ENCODE results near the gene MYL3. TPM values are rescaled to one million over a fixed set of nuclear protein-coding genes. Genes with fewer than 3 reads are reported as not detected.

The MYL3 gene
- polyA plus RNA-seq, 1 experiment: 1.0 TPM

DNA sequence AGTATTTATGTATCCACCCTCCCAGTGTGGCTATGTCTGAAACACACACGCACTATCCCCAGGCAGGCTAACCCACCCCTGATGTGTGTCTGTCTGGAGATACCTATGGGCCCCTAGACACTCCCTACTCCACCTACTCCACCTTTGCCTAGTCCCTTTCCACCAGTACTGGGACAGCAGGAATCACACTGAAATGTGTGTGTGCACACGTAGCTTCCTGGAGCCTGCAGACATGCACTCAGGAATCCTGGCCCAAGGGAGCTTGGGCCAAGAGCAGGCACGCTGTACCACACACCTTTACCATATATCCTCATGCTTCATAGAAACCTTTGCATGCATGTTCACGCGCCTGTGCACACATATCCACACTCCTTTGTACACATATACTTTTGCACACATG, 7.4 kb upstream of the MYL3 start:
- Histone ChIP-seq H3K27me3 (ENCODE audit: control insufficient read depth, insufficient read depth, low read length) (peaks cover 12% of the 10 kb centered on the region), H3K36me3 (ENCODE audit: control insufficient read depth, insufficient read depth, low read length) (no peaks in the 10 kb centered on the region), H3K4me3 (ENCODE audit: low read depth, low read length) (no peak overlapping the region)
- DNase-seq (ENCODE audit: low read depth): no peak
- TF ChIP-seq, protein P1, sequence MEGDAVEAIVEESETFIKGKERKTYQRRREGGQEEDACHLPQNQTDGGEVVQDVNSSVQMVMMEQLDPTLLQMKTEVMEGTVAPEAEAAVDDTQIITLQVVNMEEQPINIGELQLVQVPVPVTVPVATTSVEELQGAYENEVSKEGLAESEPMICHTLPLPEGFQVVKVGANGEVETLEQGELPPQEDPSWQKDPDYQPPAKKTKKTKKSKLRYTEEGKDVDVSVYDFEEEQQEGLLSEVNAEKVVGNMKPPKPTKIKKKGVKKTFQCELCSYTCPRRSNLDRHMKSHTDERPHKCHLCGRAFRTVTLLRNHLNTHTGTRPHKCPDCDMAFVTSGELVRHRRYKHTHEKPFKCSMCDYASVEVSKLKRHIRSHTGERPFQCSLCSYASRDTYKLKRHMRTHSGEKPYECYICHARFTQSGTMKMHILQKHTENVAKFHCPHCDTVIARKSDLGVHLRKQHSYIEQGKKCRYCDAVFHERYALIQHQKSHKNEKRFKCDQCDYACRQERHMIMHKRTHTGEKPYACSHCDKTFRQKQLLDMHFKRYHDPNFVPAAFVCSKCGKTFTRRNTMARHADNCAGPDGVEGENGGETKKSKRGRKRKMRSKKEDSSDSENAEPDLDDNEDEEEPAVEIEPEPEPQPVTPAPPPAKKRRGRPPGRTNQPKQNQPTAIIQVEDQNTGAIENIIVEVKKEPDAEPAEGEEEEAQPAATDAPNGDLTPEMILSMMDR (IDR thresholded peaks at IDR 0.05; ENCODE audit: insufficient read depth, low read depth, low read length): no peak
- CTCF ChIA-PET: interaction anchor here (1.1 to 2.7 kb wide), 3 partner anchors 25 to 397 kb away, joined by 3 to 17 read pairs (median 3); no protein-coding TSS in a partner anchor
- POLR2A ChIA-PET: no interaction called here

DNA sequence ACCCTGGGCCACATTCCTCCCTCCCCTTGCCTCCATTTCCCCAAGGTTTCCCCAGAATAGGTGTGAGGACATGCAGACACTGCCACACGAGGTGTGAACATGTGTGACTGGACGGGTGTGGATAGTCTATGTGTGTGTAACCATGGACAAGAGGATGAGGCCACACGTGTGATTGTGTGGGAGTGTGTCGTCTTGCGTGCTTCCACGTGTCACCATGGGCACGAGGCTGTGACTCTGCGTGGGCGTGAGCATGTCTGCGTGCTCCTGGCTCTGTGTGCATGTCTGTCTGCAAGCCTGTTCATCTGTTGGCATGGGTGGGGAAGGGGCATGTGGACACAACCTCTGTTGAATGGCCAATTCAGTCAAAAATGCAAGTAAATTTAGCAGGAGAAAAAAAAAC, 6.2 kb upstream of the MYL3 start:
- Histone ChIP-seq H3K36me3 (ENCODE audit: control insufficient read depth, insufficient read depth, low read length) (no peaks in the 10 kb centered on the region), H3K4me3 (ENCODE audit: low read depth, low read length) (no peak overlapping the region), H3K27me3 (ENCODE audit: control insufficient read depth, insufficient read depth, low read length) (peaks cover 7% of the 10 kb centered on the region)
- CTCF ChIA-PET: interaction anchor here (0.8 to 4.4 kb wide), 4 partner anchors 9 to 164 kb away, joined by 3 to 47 read pairs (median 3); partner anchors contain the start of gene PTH1R
- TF ChIP-seq, protein P1 (IDR thresholded peaks at IDR 0.05; ENCODE audit: insufficient read depth, low read depth, low read length): no peak
- POLR2A ChIA-PET: no interaction called here
- DNase-seq (ENCODE audit: low read depth): no peak

DNA sequence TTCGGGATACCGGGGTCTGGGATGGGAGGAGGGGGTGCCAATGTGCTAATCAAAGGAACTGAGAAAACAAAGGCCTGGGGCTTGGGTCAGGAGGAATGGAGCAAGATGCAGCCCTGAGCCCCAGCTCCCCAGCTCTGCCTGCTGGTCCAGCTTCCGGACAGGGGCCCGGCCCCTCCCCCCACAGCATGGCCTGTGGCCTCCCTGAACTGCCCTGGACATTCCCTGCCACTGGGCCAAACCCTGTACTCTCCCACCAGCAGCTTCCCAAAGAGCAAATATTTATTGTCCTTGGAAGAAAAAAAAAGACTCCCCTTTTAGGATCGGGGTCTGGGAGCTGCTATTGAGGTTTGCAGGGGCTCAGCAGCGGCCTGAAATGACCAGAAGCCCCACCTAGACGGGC, 5.7 kb upstream of the MYL3 start:
- peaks cover 7% of the 10 kb centered on the region for H3K27me3 ChIP-seq (ENCODE audit: control insufficient read depth, insufficient read depth, low read length)
- ChIA-PET POLR2A (no interaction called here), CTCF (interaction anchor here (0.8 to 4.4 kb wide), 9 partner anchors 9 to 164 kb away, joined by 3 to 70 read pairs (median 21); partner anchors contain the start of gene PTH1R)

DNA sequence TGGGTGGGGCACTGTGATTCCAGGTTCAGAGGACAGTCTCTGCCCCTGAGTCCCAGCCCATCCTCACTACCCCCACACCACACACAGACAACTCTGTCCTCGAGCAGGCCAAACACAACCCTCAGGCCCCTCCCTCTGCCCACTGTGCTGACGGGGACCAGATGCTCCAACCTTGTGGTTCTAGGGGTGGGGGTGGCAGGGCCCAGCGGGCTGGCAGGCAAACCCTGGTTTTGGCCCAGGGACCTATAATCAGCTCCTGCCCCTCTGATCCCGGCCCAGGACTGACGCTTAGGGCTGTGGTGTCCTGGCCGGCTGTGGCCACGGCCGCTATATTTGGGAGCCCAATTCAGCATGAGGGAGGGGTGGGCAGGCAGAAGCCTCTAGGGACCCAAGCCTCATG, 5.0 kb upstream of the MYL3 start:
- POLR2A ChIA-PET: no interaction called here
- DNase-seq (ENCODE audit: low read depth): no peak
- CTCF ChIA-PET: interaction anchor here (0.9 to 4.4 kb wide), 12 partner anchors 9 to 162 kb away, joined by 3 to 70 read pairs (median 20); partner anchors contain the start of gene PTH1R
- Histone ChIP-seq H3K36me3 (ENCODE audit: control insufficient read depth, insufficient read depth, low read length) (no peaks in the 10 kb centered on the region), H3K27me3 (ENCODE audit: control insufficient read depth, insufficient read depth, low read length) (peaks cover 7% of the 10 kb centered on the region), H3K4me3 (ENCODE audit: low read depth, low read length) (no peak overlapping the region)
- TF ChIP-seq, protein P1 (IDR thresholded peaks at IDR 0.05; ENCODE audit: insufficient read depth, low read depth, low read length): no peak

More for the DNA sequence above, 5.7 kb upstream of the MYL3 start:
- DNase-seq (ENCODE audit: low read depth): no peak
- H3K4me3 ChIP-seq (ENCODE audit: low read depth, low read length): no peak overlapping the region
- no peaks in the 10 kb centered on the region for H3K36me3 ChIP-seq (ENCODE audit: control insufficient read depth, insufficient read depth, low read length)
- TF ChIP-seq, protein P1 (IDR thresholded peaks at IDR 0.05; ENCODE audit: insufficient read depth, low read depth, low read length): no peak

DNA sequence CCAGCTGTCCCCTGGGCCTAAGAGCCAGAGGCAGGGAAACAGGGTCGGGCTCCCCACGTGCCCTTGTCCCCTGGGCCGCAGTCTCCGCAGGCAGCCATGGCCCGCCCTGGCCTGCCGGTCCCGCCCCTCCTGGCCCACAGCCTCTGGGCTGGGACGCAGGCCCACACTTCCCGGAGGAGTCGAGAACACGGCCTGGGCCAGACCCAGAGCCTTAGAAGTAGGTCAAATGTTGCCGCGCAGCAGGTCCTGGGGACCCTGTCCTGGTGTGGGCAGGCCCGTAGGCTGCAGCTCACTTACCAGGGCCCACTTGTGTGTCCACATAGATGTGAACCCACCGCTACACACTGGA, 4.3 kb upstream of the MYL3 start:
- H3K4me3 ChIP-seq (ENCODE audit: low read depth, low read length): no peak overlapping the region
- POLR2A ChIA-PET: no interaction called here
- peaks cover 7% of the 10 kb centered on the region for H3K27me3 ChIP-seq (ENCODE audit: control insufficient read depth, insufficient read depth, low read length)
- DNase-seq (ENCODE audit: low read depth): no peak
- TF ChIP-seq, protein P1 (IDR thresholded peaks at IDR 0.05; ENCODE audit: insufficient read depth, low read depth, low read length): no peak
- no peaks in the 10 kb centered on the region for H3K36me3 ChIP-seq (ENCODE audit: control insufficient read depth, insufficient read depth, low read length)
- CTCF ChIA-PET: interaction anchor here (0.6 to 4.4 kb wide), 15 partner anchors 10 to 698 kb away, joined by 3 to 70 read pairs (median 13); partner anchors contain the start of genes PTH1R and TMIE

All from BJ (cell line).